Femur (tissue), 1 donor: ENCODE measurements around the gene KLHL42.

ENCODE experiments used
- DNase-seq: peaks from one replicate; pipeline ENCODE4 v3.0.0-alpha.2; 2017

KLHL42 gene

GRCh38 chr12:27780612-27781408, 777 bp downstream of the KLHL42 start:
- no peak for DNase-seq

- DNase-seq: no peak
Measured at GRCh38 chr12:27781680-27782079, 1.6 kb downstream of the KLHL42 start.

GRCh38 chr12:27782481-27782880, 2.4 kb downstream of the KLHL42 start:
- no peak for DNase-seq

GRCh38 chr12:27785882-27786570, 6.0 kb downstream of the KLHL42 start:
- no peak for DNase-seq

GRCh38 chr12:27787559-27787958, 7.5 kb downstream of the KLHL42 start:
- no peak for DNase-seq

- DNase-seq: no peak
Measured at GRCh38 chr12:27790179-27790578, 10.1 kb downstream of the KLHL42 start.

GRCh38 chr12:27794818-27795584, 15.0 kb downstream of the KLHL42 start:
- DNase-seq: no peak

GRCh38 chr12:27796128-27796527, 16.1 kb downstream of the KLHL42 start:
- no peak for DNase-seq

- DNase-seq: no peak
Measured at GRCh38 chr12:27797301-27798025, 17.4 kb downstream of the KLHL42 start.

- no peak for DNase-seq
Measured at GRCh38 chr12:27800819-27801218, 20.8 kb downstream of the KLHL42 start.

GRCh38 chr12:27801630-27802029, 21.6 kb downstream of the KLHL42 start:
- DNase-seq: no peak

- DNase-seq: no peak
Measured at GRCh38 chr12:27802511-27802910, 22.5 kb downstream of the KLHL42 start.

- no peak for DNase-seq
Measured at GRCh38 chr12:27802936-27803335, 22.9 kb downstream of the KLHL42 start.

- no peak for DNase-seq
Measured at GRCh38 chr12:27805238-27805637, 25.2 kb downstream of the KLHL42 start.

- DNase-seq: no peak
Measured at GRCh38 chr12:27806259-27806658, 26.2 kb downstream of the KLHL42 start.

GRCh38 chr12:27807063-27807703, 27.1 kb downstream of the KLHL42 start:
- DNase-seq: no peak

GRCh38 chr12:27808841-27809240, 28.8 kb downstream of the KLHL42 start:
- no peak for DNase-seq

GRCh38 chr12:27810756-27811155, 30.7 kb downstream of the KLHL42 start:
- no peak for DNase-seq

- DNase-seq: no peak
Measured at GRCh38 chr12:27812502-27812901, 32.5 kb downstream of the KLHL42 start.

GRCh38 chr12:27814411-27814810, 34.4 kb downstream of the KLHL42 start:
- no peak for DNase-seq

- DNase-seq: no peak
Measured at GRCh38 chr12:27814851-27815591, 35.0 kb downstream of the KLHL42 start.

- peak; percentile 23 for DNase-seq
Measured at GRCh38 chr12:27817766-27818165, 37.7 kb downstream of the KLHL42 start.
